Left lung (tissue), 10 donors: ENCODE results near the gene ADGB. TPM values are rescaled to one million over a fixed set of nuclear protein-coding genes. Genes with fewer than 3 reads are reported as not detected.

Experiments used
- ATAC-seq: fragments of 200-7000 bp; cut with Tn5 transposase; one replicate; pipeline ENCODE4 v1.9.1; 2020; ENCODE audit warnings: moderate library complexity
- DNase-seq, 4 donors: peaks; one replicate each; pipeline ENCODE4 v3.0.0-alpha.2; 2013 to 2020
- H3K27ac ChIP-seq, 2 donors: fragments of 200-600 bp; sonication (generic) in 1 of 2; one replicate each; pipeline versions ENCODE4 v1.5.0 to v1.8.0; 2020 to 2021
- H3K27me3 ChIP-seq, 2 donors: fragments of 200-600 bp; sonication (generic) in 1 of 2; one replicate each; pipeline versions ENCODE4 v1.5.0 to v1.8.0; 2020 to 2021
- H3K36me3 ChIP-seq, 2 donors: fragments of 200-600 bp; sonication (generic) in 1 of 2; one replicate each; pipeline versions ENCODE4 v1.5.0 to v1.8.0; 2020 to 2021
- H3K4me1 ChIP-seq, 2 donors: fragments of 200-600 bp; one replicate each; pipeline ENCODE4 v1.8.0; 2021
- H3K4me3 ChIP-seq, 2 donors: fragments of 200-600 bp; sonication (generic) in 1 of 2; one replicate each; pipeline versions ENCODE4 v1.5.0 to v1.8.0; 2020 to 2021; ENCODE audit warnings: mild to moderate bottlenecking in 1 of 2
- H3K9me3 ChIP-seq, 2 donors: fragments of 200-600 bp; sonication (generic) in 1 of 2; one replicate each; pipeline versions ENCODE4 v1.5.0 to v1.8.0; 2020 to 2021
- intact Hi-C, 2 donors: fragments of 100-400 bp; cut with DNase I; formaldehyde crosslinking; loops; one replicate each; pipeline versions ENCODE4 v1.11.2 to v1.14.2; 2022
- polyA plus RNA-seq, 6 donors: library from polyadenylated mRNA; unstranded; fragments of 120-200 nt; gene quantifications; one replicate each; pipeline ENCODE4 v1.2.1, GENCODE V29; 2013; ENCODE audit not compliant: insufficient read length in 6 of 6
- total RNA-seq, 2 donors: library from RNA; stranded (reverse); fragmentation: NEBNext Ultra II Directional; extraction: Animal tissue kit (Norgen Biotek cat#: 25700); gene quantifications; one replicate each; pipeline ENCODE4 v1.2.1, GENCODE V29; 2021
- TF ChIP-seq, protein P1 (sequence below), 2 donors: fragments of 200-600 bp; sonication (generic) in 1 of 2; IDR thresholded peaks; one replicate each; pipeline versions ENCODE4 v1.5.0 to v1.8.0; 2021; ENCODE audit warnings: antibody characterized with exemption in 2 of 2
- donor health status: DM: no; HTN: yes; CAD: no.
- donor health status: DM: no; HTN: no; CAD: no.

ADGB gene
- total and polyA plus RNA-seq, 8 donors = 0.67 to 5.9 (median 2.5) TPM; not detected in 1

DNA sequence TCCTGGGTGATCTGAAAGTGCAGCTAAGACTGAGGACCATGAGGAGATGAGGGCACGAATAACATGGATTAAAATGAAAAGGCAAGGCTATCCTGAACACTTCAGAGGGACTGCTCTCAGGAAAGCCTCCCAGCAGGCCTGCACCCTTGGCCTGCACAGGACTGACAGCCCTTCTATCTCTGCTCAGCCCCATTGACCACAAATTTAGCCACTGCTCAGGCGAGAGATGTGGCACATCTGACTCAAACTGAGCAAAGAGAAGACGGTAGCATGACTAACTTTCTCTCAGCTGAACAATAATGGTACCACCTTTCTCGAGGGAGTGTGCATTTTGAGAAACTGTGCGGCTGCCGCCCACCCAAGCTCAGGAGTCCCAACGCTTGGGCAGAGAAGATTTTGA, 257.5 kb downstream of the ADGB start:
- DNase-seq (no peak), ATAC-seq (no peak)
- Histone ChIP-seq H3K4me1 (peaks cover 0 to 6% of the 10 kb centered on the region in 2 donors), H3K27me3 (no peaks in the 10 kb centered on the region), H3K27ac (no peak overlapping the region), H3K36me3 (no peaks in the 10 kb centered on the region), H3K9me3 (no peaks in the 10 kb centered on the region), H3K4me3 (no peak overlapping the region)
- TF ChIP-seq, protein P1, sequence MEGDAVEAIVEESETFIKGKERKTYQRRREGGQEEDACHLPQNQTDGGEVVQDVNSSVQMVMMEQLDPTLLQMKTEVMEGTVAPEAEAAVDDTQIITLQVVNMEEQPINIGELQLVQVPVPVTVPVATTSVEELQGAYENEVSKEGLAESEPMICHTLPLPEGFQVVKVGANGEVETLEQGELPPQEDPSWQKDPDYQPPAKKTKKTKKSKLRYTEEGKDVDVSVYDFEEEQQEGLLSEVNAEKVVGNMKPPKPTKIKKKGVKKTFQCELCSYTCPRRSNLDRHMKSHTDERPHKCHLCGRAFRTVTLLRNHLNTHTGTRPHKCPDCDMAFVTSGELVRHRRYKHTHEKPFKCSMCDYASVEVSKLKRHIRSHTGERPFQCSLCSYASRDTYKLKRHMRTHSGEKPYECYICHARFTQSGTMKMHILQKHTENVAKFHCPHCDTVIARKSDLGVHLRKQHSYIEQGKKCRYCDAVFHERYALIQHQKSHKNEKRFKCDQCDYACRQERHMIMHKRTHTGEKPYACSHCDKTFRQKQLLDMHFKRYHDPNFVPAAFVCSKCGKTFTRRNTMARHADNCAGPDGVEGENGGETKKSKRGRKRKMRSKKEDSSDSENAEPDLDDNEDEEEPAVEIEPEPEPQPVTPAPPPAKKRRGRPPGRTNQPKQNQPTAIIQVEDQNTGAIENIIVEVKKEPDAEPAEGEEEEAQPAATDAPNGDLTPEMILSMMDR (IDR thresholded peaks at IDR 0.05) = no peak
- intact Hi-C loops = loop anchor here in 1 of 2 donors (10.0 kb wide), 1 partner anchor 429 kb away; no protein-coding TSS in a partner anchor

DNA sequence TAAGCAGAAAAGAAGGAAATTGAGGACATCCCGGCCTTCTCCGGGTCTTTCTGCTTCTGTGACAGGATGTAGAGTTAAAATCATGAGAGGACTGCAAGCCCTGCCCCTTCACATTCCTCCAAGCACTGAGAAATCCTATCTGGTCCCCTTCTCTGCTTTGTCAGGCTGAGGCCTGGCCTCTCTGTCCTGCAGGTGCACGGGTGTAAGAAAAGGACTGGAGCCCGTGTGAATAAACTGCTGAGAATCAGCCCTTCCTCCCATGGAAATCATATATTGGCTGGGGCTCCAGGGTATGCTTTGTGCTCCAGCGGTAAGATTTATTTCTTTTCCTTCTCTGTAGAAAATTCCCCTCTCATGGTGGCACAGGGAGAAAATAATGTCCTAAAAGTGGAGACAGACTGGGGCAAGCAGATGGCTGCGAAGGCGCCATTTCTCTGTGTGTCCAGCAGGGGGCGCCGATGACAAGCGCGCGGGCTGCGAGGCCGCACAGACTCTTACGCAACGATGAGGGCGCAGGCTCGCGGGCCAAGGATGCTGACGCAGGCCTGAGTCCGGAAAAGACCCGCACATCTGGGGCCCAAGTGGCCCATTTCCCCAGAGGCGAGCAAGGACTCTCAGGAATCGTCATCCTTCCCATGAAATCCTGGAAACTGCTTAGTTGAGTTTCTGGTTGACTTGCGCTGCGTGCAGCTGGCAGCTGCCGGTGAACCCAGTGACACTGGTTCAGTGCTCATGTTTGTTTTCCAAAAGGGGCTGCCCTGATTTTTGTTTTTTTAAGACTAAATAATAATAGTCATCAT, 258.6 kb downstream of the ADGB start:
- H3K27me3 ChIP-seq = no peaks in the 10 kb centered on the region
- H3K9me3 ChIP-seq = no peaks in the 10 kb centered on the region
- H3K27ac ChIP-seq = peak overlapping the region in 1 of 2 donors; percentile 54
- TF ChIP-seq, protein P1 (IDR thresholded peaks at IDR 0.05) = peak; percentile 97 to 98
- H3K36me3 ChIP-seq = no peaks in the 10 kb centered on the region
- H3K4me3 ChIP-seq = peak overlapping the region in 1 of 2 donors; percentile 24
- H3K4me1 ChIP-seq = peaks cover 0 to 6% of the 10 kb centered on the region in 2 donors
- ATAC-seq = peak; percentile 100
- peak; percentile 81 to 97 (median 88) for DNase-seq
- intact Hi-C loops = loop anchor here in 1 of 2 donors (10.0 kb wide), 1 partner anchor 427 kb away; no protein-coding TSS in a partner anchor

DNA sequence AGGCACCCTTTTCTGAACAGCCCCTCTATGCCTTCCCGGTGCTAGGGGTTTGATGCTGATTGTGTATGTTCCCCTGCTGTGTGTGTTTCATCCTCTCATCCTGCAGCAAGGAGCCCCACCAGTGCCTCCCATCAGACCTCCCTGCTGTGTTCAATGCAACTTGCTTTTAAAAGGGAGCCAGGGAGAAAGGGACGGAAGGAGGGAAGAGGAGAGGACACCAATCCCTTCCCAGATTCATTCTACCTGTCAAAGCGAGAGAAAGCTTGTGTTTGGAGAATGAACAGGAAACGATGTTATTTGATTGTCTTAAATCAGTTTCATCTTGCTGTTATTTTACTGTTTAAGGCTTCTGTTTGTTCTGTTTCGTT, 259.2 kb downstream of the ADGB start:
- DNase-seq (peak in 1 of 4 donors; percentile 4), ATAC-seq (peak; percentile 21)
- H3K4me3 ChIP-seq = peak overlapping the region in 1 of 2 donors; percentile 24
- H3K27me3 ChIP-seq = no peaks in the 10 kb centered on the region
- TF ChIP-seq, protein P1 (IDR thresholded peaks at IDR 0.05) = no peak
- H3K27ac ChIP-seq = peak overlapping the region in 1 of 2 donors; percentile 54
- no peaks in the 10 kb centered on the region for H3K9me3 ChIP-seq
- intact Hi-C loops = loop anchor here in 1 of 2 donors (10.0 kb wide), 1 partner anchor 427 kb away; no protein-coding TSS in a partner anchor
- H3K4me1 ChIP-seq = peaks cover 0 to 6% of the 10 kb centered on the region in 2 donors
- no peaks in the 10 kb centered on the region for H3K36me3 ChIP-seq

DNA sequence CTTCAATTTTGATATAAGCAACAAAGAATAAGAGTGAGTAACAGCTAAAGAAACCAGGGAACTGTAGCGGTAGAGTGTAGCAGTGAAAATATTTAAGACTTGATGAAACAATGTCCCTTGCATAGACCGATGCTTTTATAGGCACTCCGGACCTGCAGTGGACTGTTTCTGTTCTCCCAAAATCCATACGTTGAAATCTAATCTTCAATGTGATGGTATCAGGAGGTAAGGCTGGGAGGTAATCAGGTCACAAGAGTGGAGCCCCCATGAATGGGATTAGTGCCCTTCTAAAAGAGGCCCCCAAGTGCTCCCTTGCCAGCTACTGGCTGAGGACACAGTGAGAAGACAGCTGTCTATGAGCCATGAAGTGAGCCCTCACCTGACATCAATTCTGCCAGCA, 260.4 kb downstream of the ADGB start:
- Histone ChIP-seq H3K4me1 (peaks cover 0 to 6% of the 10 kb centered on the region in 2 donors), H3K9me3 (no peaks in the 10 kb centered on the region), H3K36me3 (no peaks in the 10 kb centered on the region), H3K27ac (no peak overlapping the region), H3K27me3 (no peaks in the 10 kb centered on the region), H3K4me3 (no peak overlapping the region)
- intact Hi-C loops = loop anchor here in 1 of 2 donors (10.0 kb wide), 1 partner anchor 426 kb away; no protein-coding TSS in a partner anchor
- ATAC-seq (no peak), DNase-seq (no peak)
- TF ChIP-seq, protein P1 (IDR thresholded peaks at IDR 0.05) = no peak

DNA sequence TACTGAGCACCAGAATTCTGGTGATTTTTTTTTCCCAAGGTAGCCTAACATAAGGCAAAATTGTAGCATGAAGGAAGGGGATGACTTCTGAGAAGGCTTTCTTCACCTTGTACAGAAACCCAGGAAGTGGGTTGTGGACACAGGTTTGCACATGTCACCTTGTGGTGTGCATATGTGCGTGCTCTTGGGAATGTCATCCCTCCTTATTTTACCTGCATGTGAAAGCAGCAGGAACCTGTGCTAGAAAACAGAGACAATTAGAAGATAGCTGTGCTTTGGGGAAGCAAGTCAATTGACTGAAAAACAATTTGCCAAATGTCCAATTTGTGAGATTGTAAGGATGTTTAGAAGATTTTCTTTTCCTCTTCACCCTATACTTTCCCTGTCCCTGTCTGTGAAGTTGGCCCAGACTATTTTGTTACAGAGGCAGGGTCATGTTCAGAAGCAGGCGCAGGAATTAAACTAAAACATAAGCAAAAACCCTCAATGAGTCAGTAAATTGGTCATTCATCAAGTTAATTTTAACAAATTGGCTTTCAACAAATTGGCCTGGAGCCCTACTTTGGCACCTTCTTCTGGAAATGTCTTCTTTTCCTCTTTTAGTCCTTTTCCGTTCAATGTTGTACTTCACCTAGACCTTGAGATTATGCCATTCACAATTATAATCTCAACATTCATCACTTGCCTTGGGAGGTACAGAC, 261.2 kb downstream of the ADGB start:
- TF ChIP-seq, protein P1 (IDR thresholded peaks at IDR 0.05) = no peak
- intact Hi-C loops = loop anchor here in 1 of 2 donors (10.0 kb wide), 1 partner anchor 425 kb away; no protein-coding TSS in a partner anchor
- H3K4me1 ChIP-seq = peaks cover 0 to 6% of the 10 kb centered on the region in 2 donors
- no peak for ATAC-seq
- H3K27ac ChIP-seq = no peak overlapping the region
- no peak overlapping the region for H3K4me3 ChIP-seq
- no peaks in the 10 kb centered on the region for H3K9me3 ChIP-seq
- H3K36me3 ChIP-seq = no peaks in the 10 kb centered on the region
- no peak for DNase-seq
- no peaks in the 10 kb centered on the region for H3K27me3 ChIP-seq
